Neural cell (in vitro differentiated cells): ENCODE results near the gene SAMD4B. TPM values are rescaled to one million over a fixed set of nuclear protein-coding genes. Genes with fewer than 3 reads are reported as not detected.

Source experiments
- H2AFZ ChIP-seq: fragments of 200-600, 300-800 bp; sonication (generic), shearing (Covaris generic); 2 replicates; pipeline ENCODE4 v1.6.0; 2014; ENCODE audit warnings: low read depth, mild to moderate bottlenecking, antibody characterized with exemption, low read length, moderate library complexity
- H3F3A ChIP-seq: fragments of 200-600 bp; shearing (Covaris generic); 2 replicates; pipeline ENCODE4 v1.6.1; 2016; ENCODE audit warnings: mild to moderate bottlenecking, moderate library complexity, mixed read lengths, antibody characterized with exemption, low read length; ENCODE audit not compliant: insufficient read depth, poor library complexity, severe bottlenecking
- H3K27ac ChIP-seq: fragments of 200-600, 300-800 bp; sonication (generic), shearing (Covaris generic); 2 replicates; pipeline ENCODE4 v1.5.1; 2014; ENCODE audit warnings: mild to moderate bottlenecking, low read length, moderate library complexity
- H3K27me3 ChIP-seq: fragments of 300-800, 200-600 bp; sonication (generic), shearing (Covaris generic); 2 replicates; pipeline ENCODE4 v1.6.0; 2014; ENCODE audit warnings: mild to moderate bottlenecking, low read depth, low read length, moderate library complexity; ENCODE audit not compliant: insufficient read depth
- H3K36me3 ChIP-seq: fragments of 300-800, 200-600 bp; sonication (generic), shearing (Covaris generic); 2 replicates; pipeline ENCODE4 v1.5.1; 2014; ENCODE audit warnings: mild to moderate bottlenecking, antibody characterized with exemption, low read length, moderate library complexity; ENCODE audit not compliant: insufficient read depth
- H3K4me2 ChIP-seq: fragments of 300-800, 200-600 bp; sonication (generic), shearing (Covaris generic); 2 replicates; pipeline ENCODE4 v1.6.0; 2014; ENCODE audit warnings: mild to moderate bottlenecking, low read length
- H3K4me3 ChIP-seq: fragments of 300-800, 200-600 bp; sonication (generic), shearing (Covaris generic); 2 replicates; pipeline ENCODE4 v1.5.1; 2014; ENCODE audit warnings: mild to moderate bottlenecking, low read length, moderate library complexity
- H3K79me2 ChIP-seq: fragments of 200-600 bp; shearing (Covaris generic); replicated peaks from 2 replicates; pipeline ENCODE4 v1.6.0; 2014; ENCODE audit warnings: mild to moderate bottlenecking, low read length, moderate library complexity; ENCODE audit not compliant: insufficient read depth
- H3K9ac ChIP-seq: fragments of 300-800, 200-600 bp; sonication (generic), shearing (Covaris generic); 2 replicates; pipeline ENCODE4 v1.6.1; 2016; ENCODE audit warnings: mild to moderate bottlenecking, low read length, mixed read lengths
- H3K9me2 ChIP-seq: fragments of 200-600 bp; shearing (Covaris generic); 2 replicates; pipeline ENCODE4 v1.6.1; 2016; ENCODE audit warnings: mild to moderate bottlenecking, low read length, mixed read lengths; ENCODE audit not compliant: insufficient read depth
- H3K9me3 ChIP-seq: fragments of 200-600, 300-800 bp; sonication (generic), shearing (Covaris generic); 2 replicates; pipeline ENCODE4 v1.6.1; 2016; ENCODE audit warnings: mild to moderate bottlenecking, mixed run types, low read length, moderate library complexity, mixed read lengths
- H4K20me1 ChIP-seq: fragments of 200-600 bp; shearing (Covaris generic); 2 replicates; pipeline ENCODE4 v1.6.1; 2016; ENCODE audit warnings: mild to moderate bottlenecking, mixed run types; ENCODE audit not compliant: insufficient read depth
- CTCF ChIP-seq: fragments of 450-650 bp; IDR thresholded peaks from 2 replicates; pipeline ENCODE4 v1.5.1; 2014; ENCODE audit warnings: antibody characterized with exemption, mild to moderate bottlenecking, moderate library complexity; ENCODE audit not compliant: poor library complexity, severe bottlenecking
- EP300 ChIP-seq: fragments of 450-650 bp; conservative IDR thresholded peaks from 2 replicates; pipeline ENCODE4 v1.6.1; 2014; ENCODE audit warnings: antibody characterized with exemption, mild to moderate bottlenecking, moderate library complexity; ENCODE audit not compliant: poor library complexity, severe bottlenecking
- EZH2 ChIP-seq: fragments of 200-600, 300-800 bp; shearing (Covaris generic), sonication (generic); IDR thresholded peaks from 2 replicates; pipeline ENCODE4 v1.6.1; 2014; ENCODE audit warnings: antibody characterized with exemption, low read length, borderline replicate concordance, mild to moderate bottlenecking; ENCODE audit not compliant: insufficient read depth, poor library complexity, severe bottlenecking
- MXI1 ChIP-seq: fragments of 450-650 bp; conservative IDR thresholded peaks from 2 replicates; pipeline ENCODE4 v1.6.1; 2014; ENCODE audit warnings: antibody characterized with exemption, mild to moderate bottlenecking; ENCODE audit not compliant: poor library complexity, severe bottlenecking
- POLR2AphosphoS5 ChIP-seq: IDR thresholded peaks from 2 replicates; pipeline ENCODE4 v1.6.1; 2012
- RAD21 ChIP-seq: fragments of 450-650 bp; conservative IDR thresholded peaks from 2 replicates; pipeline ENCODE4 v1.6.1; 2014; ENCODE audit warnings: antibody characterized with exemption, mild to moderate bottlenecking, moderate library complexity
- REST ChIP-seq: IDR thresholded peaks from 2 replicates; pipeline ENCODE4 v1.6.1; 2012; ENCODE audit warnings: borderline replicate concordance
- SMC3 ChIP-seq: fragments of 450-650 bp; conservative IDR thresholded peaks from 2 replicates; pipeline ENCODE4 v1.6.1; 2014; ENCODE audit warnings: antibody characterized with exemption, mild to moderate bottlenecking, moderate library complexity; ENCODE audit not compliant: poor library complexity
- TAF1 ChIP-seq: IDR thresholded peaks from 2 replicates; pipeline ENCODE4 v1.6.1; 2012; ENCODE audit warnings: low read depth
- polyA plus RNA-seq: library from polyadenylated mRNA; depleted of rRNA; stranded (reverse); fragments of >200 nt; gene quantifications from 2 replicates; pipeline ENCODE4 v1.2.3, GENCODE V29; 2014

SAMD4B gene
- polyA plus RNA-seq, 1 donor from 2014 or later = 19.3 TPM

GRCh38 chr19:39352381-39353255 is 10.4 kb downstream of the SAMD4B start:
- H3K4me2 ChIP-seq = no peak overlapping the region
- H4K20me1 ChIP-seq = no peaks in the 10 kb centered on the region
- TF ChIP-seq EP300 = no peak
- TF ChIP-seq POLR2AphosphoS5 = no peak
- no peak for TF ChIP-seq EZH2
- TF ChIP-seq REST = no peak
- no peak for TF ChIP-seq MXI1
- TF ChIP-seq SMC3 = no peak
- no peak for TF ChIP-seq CTCF
- TF ChIP-seq RAD21 = no peak
- no peak for TF ChIP-seq TAF1

GRCh38 chr19:39355253-39355652 is 13.0 kb downstream of the SAMD4B start:
- H3K9ac ChIP-seq = no peak overlapping the region
- no peak overlapping the region for H2AFZ ChIP-seq
- H3K4me3 ChIP-seq = no peak overlapping the region
- no peak overlapping the region for H3K4me2 ChIP-seq
- peaks cover 10% of the 10 kb centered on the region for H3K36me3 ChIP-seq
- H3K79me2 ChIP-seq = peaks cover 3% of the 10 kb centered on the region
- H3K27me3 ChIP-seq = no peaks in the 10 kb centered on the region
- no peaks in the 10 kb centered on the region for H3K9me2 ChIP-seq
- TF ChIP-seq TAF1 (no peak), EZH2 (no peak), RAD21 (no peak), POLR2AphosphoS5 (no peak), REST (no peak)
- H3F3A ChIP-seq = no peaks in the 10 kb centered on the region
- no peak overlapping the region for H3K27ac ChIP-seq
- H4K20me1 ChIP-seq = no peaks in the 10 kb centered on the region
- no peaks in the 10 kb centered on the region for H3K9me3 ChIP-seq

More at GRCh38 chr19:39352381-39353255, 10.4 kb downstream of the SAMD4B start:
- peaks cover 12% of the 10 kb centered on the region for H3K79me2 ChIP-seq
- no peak overlapping the region for H3K9ac ChIP-seq
- no peak overlapping the region for H3K4me3 ChIP-seq
- no peaks in the 10 kb centered on the region for H3K27me3 ChIP-seq
- H3K9me2 ChIP-seq = no peaks in the 10 kb centered on the region
- H3K36me3 ChIP-seq = peaks cover 10% of the 10 kb centered on the region
- no peaks in the 10 kb centered on the region for H3K9me3 ChIP-seq
- H2AFZ ChIP-seq = no peak overlapping the region
- no peaks in the 10 kb centered on the region for H3F3A ChIP-seq
- H3K27ac ChIP-seq = no peak overlapping the region
